GM18868 (cell line): Measurements from ENCODE around the gene ANXA11.
"Not testable (repeated sequence)": the region's sequence is repeated elsewhere in the genome, so short reads cannot be mapped to it uniquely, and the experiment has no call there.

ENCODE experiments used
- ATAC-seq: cut with Tn5 transposase; IDR thresholded peaks from one replicate; pipeline ENCODE4 v1.9.1; 2021; ENCODE audit warnings: mild to moderate bottlenecking, moderate library complexity; ENCODE audit not compliant: unreplicated experiment

The ANXA11 gene

DNA sequence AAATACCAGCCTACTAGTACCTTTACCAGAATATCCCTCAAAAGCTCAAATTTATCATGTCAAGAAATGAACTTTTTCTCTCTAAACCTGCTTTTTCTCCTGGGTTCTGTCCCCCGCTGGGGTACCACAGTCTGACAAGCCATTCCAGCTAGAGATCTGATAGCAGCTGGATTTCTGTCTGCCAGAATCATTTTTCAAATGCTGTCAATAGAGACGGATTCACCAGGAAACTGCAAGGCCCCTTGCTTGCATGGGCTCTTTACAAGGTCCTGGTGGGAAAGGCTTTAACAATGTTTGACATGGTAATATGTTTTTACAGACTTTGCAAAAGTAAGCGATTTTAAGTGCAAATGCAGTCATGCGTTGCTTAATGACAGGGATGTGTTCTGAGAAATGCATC, 4.9 kb upstream of the ANXA11 start:
- ATAC-seq, result no peak

DNA sequence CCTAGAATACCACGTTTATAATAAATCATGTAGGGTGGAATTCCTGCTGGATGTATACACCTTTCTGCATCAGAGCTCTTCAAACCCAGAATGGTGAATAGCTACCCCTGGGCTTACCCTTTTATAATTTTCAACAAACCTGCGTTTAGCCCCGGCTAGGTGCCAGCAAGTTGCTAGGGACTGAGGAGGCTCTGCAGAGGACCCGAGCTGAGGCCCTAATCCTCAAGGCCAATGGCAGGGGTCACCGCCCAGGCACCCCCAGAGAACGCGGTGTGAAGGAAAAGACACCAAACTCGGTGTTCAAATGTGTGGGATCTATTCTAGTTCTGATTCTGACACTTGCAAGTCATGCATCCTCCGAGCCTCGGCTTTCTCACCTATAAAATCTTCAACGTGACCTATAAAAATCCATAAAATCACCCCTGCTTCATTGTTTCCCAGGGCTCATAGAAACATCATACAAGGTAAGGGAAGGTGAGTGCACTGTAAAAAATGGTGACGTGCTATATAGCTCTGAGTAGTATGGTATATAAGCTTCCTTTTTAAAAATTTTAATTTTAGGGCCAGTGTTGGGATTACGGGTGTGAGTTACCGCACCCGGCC, 2.5 kb upstream of the ANXA11 start:
- no peak for ATAC-seq

DNA sequence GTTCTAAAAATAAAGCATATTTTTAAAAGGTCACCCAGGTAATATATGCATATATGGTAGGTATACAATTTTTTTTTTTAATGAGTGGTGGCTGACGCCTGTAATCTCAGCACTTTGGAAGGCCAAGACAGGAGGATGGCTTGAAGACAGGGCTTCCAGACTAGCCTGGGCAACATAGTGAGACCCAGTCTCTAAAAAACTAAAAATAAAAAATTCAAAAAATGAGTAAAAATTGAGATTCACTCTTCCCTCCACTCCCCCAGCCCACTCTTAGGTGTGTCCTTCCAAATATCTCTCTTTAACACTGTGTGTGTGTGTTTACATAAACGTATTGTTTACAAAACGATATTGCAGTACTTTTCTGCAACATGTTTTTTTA, 929 bp upstream of the ANXA11 start:
- no peak for ATAC-seq

DNA sequence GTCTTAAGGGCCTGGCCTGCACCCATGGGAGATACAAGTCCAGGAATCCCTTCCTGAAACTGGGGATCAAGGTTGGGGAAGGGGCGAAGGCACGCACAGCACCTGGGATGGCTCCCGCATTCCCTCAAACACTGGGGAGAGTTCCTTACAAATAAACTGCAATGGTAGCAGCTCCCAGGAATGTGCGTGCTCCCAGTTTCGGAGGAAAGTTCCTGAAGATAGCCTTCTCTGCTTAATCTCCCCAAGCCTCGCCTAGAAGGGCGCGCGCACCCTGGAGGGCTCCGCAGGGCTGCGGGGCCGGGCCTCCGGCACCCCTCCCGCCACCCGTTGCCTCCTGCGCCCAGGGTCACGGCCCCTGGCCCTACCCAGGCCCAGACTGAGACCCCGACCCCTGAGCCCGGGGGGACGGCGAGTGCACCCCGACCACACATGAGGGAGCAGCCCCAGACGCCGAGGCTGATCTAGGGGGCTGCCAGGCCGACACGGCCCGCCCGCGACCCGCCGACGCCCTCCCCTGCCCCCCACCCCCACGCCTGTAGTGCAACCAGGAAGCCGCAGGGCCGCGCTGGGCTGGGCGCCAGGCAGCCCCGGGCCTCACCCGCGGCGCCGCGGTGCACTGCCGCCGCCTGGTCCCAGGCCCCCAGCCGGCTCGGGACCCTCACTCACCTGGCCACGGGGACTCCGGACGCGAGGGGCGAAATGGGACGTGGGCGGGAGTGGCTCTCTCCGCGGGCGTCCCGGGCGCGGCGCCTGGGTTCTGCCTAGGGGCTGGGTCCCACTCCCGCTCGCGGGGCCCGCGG, 460 bp downstream of the ANXA11 start:
- peak; percentile 32 for ATAC-seq

DNA sequence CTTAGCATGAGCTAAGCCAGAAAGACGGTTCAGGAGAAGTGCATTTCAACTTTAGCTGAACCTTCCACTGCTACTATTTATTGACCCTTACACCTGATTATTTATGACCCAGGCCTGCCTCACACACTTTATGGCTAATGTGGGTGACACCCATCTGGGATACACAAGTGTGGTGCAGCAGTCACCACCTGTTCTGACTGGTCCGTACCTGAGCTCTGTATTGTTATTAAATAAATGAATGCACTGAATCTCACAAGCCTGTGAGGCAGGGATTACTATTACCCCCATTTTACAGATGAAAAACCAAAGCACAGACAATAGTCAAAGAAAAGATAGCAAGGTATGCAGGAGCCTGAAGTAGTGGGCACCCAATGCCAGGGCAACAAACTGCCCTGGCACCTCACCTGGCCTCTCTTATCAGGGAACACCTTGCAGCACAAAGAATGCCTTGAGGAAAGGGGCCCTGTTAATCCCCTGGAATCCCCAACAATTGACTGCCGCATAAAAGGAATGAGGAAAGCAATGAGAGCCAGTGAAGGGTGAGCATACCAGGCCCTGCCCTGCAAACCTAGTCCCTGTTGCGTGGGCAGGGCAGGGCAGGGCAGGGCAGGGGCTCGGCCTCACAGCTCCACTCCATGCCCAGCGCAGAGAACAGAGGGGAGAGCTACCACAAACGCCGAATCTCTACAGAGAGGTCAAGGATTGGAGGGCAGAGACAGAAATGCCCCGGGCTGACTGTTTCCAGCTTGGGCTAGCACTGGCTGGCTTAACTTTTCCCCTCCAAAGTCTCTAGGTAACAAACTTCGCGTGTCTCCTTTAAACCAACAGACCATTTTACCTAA, 1.3 kb downstream of the ANXA11 start:
- no peak for ATAC-seq

DNA sequence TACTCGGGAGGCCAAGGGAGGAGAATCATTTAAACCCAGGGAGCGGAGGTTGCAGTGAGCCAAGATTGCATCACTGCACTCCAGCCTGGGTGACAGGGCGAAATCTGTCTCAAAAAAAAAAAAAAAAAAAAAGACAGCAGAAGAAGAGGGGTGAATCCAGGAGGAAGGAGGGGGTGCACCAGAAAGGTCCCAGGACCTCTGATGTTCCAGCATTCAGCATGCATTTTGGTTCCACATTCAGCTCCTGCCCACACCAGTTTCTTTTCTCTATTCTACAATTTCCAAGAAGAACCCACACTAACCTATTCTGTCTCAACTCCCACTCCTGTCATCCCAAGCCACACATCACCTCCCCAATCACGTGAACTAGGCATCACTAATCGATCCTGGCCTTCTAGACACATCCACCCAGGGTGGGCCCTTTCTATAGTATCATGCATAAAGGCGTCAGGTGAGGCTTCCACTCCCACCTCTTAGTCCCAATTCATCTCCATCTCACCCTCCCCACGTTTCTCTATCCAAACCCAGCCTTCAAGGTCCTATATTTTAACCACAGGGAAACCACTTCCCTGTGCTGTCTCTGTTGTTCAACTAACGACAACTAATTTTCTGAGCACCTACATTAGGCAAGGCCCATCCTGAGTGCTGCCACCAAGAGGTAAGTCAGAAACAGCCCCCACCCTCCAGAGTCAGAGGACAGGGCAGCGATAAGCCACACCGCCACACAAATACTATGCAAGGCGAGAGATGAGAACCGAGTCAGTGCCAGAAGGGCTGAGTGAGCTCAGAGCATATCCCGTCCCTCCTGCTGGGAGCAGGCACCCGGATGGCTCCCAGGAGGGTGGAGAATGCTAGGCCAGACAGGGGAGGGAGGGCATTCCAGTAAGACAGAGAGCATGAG, 2.2 kb downstream of the ANXA11 start:
- peak; percentile 64 for ATAC-seq

DNA sequence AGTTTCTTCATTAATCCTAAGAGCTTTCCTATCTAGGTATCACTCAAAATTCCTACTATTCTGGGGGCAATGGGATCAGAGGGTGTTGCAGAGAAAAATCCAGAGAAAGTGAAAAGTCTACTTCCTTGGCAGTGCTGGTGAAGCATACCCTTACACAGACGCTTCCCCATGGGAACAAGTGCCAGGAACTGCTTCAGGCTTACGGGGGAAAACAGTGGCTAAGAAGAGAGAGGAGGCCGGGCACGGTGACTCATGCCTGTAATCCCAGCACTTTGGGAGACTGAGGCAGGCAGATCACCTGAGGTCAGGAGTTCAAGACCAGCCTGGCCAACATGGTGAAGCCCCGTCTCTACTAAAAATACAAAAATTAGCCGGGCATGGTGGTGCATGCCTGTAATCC, 2.8 kb downstream of the ANXA11 start:
- ATAC-seq, result not testable (repeated sequence)

DNA sequence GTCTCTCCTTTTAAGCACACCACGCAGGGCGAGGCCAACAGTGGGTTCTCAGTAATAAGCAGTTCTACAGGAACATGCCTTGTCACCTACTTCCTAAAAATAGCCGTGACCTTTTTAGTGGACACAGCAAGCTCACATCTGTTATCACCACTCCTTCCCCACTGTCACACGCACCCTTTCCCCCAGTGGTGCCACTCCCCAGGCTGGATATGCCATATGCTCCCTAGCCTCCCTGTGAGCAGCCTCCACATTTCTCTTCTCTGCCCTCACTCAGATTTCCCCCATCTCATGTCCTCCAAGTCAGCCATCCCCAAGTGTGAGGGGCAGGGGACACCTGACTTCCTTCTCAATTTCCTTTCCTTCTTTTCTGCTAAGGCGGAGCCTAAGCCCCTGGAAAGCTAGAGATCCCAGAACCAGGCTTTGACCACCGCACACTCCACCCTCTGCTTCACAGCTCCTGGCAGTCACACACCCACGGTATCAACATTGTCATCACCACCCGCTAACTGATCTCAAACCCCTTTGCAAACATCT, 3.7 kb downstream of the ANXA11 start:
- no peak for ATAC-seq

DNA sequence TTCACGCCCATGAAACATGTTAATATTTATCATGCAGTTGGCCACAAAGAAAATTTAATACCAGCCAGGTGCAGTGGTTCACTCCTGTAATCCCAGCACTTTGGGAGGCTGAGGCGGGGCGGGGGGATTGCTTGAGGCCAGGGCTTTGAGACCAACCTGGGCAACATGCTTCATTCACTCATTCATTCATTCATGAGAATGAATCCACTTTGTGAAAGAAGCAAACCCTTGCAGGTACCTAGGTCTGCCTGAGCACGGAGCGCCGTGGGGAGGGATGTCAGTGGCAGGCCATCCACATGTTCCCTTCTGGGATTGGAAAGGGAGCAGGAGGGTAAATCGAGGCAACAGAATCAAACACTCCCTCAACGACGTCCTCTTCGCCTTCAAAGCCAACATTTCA, 4.7 kb downstream of the ANXA11 start:
- no peak for ATAC-seq

DNA sequence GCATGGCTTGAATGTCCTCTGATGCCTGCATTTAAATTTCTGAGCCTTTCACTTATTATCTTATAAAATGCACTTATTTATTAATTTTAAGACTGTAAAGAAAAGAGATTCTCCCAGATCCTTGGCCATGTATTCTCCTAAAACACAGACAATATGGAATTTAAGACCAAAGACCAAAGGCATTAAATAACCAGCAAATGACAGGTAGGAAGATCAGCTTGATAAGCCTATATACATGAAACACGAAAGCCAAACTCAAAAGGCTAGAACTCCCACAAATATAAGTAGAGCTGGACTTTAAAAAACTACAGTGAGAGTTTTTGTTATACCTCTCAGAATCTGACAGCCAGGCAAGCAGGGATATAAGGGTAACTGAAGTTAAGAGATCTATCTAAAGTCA, 5.1 kb downstream of the ANXA11 start:
- ATAC-seq, result no peak

DNA sequence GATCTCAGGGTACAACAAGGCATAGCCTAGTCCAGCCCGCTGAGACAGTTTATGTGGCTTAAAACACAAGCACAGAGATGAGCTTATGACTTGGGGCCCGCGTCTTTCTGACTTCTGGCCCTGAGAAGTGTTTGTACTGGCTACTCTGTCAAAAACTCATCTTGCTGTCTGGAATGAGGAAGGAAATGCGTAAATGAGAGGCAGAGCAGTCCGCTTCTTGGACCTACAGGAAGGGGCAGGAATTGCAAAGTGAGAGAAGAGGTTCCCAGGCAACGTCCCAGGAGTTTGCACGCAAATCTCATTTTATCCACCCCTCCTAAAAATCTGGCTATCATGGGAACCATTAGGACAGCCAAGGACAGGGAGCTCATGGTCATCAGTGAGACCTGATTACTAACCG, 5.5 kb downstream of the ANXA11 start:
- no peak for ATAC-seq

DNA sequence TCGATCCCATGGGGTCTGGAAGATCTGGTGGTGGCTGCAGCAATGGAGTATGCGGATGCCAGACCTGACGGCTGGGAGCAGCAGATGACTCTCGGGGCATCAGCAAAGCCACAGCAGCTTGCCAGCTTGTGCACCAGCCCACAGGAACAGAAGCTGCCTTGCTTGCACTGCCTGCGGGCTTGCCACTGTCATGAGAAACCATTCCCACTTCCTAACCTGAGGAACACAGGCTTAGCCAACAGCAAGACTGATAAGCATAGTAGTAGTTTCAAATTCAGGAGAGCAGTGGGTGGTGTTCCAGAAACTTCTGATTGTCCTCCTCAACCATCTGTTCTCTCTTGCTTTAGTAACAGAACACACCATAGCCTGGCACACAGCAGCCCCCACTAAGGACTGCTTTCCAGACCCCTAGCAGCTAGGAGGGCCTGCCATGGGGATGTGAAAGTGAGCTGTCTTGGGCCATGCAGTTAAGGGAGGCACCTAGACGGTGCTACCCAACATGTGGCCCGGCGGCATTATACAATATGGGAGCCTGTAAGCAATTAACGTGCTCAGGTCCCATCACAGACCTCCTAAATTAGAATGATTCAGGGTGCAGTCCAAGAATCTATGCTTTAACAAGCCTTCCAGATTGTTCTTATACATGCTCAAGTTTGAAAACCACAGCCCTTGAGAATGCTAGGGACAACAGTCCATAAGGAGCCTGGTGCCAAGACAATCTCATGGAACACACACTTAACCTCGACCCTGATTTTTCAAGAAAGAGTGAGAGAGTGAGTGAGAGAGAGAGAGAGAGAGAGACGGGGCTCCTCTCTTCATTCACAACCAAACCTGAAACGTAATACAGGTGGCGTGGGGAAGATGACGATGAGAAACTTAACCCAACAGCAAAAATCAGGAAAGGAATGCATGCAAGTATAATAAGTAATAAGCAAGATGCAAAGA, 7.1 kb downstream of the ANXA11 start:
- ATAC-seq, result no peak

DNA sequence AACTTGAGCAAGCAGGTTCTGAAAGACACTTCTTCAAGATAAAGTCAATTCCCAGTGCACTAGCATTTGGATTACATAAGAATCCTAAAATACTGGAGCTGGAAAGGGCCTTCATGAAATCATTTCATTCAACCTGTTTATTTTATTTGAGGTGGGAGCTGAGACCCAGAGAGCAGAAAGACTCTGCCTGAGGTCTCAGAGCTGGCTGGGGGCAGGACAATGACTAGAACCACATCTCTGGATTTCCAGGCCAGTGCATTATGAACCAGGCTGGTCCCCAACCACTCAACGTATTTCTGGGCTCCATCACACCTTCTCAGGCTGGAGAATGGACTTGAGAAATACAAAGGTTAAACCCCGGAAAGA, 8.4 kb downstream of the ANXA11 start:
- no peak for ATAC-seq

DNA sequence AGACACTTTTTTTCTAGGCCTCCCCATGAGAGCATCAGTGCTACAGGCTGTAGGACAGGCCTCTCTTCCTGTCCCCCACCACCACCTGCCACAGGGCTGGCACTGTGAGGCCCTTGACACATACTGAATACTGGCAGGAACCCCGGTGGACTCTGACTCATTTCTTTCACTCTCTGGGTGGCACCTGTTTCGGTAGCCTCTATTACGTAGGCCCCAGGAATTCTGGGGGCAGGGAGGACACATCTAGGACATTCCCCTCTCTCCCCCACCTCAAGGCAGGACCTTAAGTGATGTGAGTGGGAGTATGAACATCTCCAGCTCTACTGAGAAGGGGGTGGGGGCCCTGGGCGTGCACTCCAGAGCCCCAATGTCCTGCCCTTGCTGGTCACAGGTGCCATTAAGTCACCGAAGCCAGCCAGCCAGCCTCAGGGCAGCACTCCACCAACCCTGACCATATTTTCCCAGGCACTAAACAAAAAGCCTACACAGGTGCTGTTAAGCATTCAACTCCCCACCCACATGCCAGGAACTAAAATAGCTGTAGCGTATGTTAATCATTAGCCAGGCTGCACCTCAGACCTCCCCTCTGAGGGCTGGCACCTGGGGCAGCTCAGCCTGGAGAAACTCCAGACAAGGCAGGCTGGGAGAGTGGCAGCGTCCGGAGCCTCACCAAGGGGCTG, 8.9 kb downstream of the ANXA11 start:
- peak; percentile 88 for ATAC-seq

DNA sequence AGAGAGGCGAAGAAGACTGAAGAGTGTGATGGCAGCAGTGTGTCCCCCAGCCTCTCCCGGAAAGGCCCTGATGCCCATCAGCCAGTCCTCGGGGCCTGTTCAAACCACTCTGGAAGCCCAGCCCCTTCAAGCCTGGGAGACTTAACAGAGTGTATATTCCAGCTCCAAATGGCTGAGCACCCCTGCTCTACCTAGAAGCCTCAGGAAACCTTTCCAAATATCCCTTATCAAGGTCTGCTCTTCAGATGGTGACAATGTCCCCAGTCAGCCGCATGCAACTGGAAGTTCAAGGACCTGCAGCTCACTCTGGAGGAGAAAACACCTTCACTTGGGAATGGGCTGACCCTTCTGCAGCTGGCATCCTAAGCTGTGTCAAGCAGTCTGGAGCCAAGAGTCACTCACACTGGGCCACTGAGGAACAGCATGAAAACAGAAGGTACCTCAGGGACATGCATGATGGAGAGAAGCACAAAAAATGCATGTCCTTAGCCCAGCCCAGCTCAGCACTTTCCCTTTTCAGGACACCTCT, 10.2 kb downstream of the ANXA11 start:
- ATAC-seq, result no peak

DNA sequence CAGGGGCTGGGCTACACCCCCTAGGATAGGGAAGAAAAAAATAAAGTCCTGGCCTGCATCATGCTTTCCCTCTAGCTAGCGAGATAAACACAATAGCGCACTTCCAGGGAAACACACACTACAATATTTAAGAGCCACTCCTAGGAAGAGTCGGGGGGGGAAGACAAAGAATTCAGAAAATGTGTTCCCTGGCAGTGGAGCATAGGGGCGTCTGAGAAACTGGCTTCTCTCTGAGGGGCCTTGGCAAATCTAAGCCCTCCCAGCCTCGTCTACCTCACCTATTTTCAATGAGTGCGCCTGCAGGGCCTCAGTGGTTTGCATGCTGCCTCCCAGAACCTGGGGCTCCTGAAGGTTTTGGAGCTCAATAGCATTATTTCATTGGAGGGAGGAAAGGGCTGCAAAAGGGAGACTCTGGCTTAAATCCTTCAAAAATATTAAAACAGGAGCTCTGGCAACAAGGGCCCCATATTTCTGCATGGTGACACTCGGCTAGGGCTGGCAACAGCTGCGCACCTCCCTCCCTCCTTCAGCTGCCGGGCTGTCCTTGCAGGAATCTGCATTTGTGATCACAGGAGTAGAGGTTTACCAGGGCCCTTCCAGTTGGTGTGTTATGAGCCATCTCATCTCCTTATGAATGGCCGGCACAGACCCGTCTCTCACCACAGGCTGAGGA, 10.8 kb downstream of the ANXA11 start:
- ATAC-seq, result no peak

DNA sequence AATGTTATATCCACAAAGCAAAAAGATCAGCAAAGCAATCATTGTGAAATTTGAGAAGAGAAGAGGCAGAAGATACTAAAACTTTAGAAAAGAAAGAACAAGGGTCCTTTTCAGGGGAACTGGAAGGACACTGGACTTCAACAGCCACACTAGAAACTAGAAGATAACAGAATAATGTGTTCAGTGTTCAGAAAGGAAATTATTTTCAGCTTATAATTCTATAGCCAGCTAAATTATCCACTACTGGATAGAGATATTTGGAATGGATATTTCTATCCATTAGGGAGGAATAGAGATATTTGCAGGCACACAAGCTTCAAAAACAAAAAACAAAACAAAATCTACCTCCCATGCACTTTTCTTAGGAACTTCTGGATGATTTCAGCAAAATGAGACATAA, 12.8 kb downstream of the ANXA11 start:
- no peak for ATAC-seq

DNA sequence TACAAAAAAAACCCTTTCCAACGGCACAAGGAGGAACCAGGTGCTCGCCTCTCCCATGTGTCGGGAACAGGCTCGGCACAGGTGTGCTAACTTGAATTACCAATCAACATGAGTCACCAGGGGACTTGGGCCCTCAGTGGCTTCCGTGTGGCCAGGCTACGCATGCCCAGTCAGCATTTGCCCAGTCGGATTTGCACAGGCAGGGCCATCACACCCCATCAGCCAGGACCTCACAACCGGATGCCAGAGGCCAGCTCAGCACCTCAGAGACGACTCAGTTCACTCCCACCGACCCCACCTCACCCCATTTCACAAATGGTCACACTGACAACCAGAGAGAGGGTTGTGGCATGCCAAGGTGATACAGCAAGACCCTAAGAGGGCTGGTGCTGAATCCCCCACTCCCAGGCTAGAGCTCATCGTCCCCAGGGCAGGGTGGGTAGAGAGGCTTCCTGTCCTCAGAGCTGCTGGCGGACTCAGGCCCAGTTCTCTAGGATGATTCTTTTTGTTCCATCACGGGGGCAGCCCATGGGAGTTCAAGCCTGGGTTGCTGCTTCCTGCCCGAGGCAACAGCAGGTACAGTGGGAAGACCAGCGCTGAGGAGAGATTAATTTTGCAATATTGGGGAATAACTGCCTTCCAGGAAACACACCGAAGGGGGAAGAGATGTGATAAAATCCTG, 13.6 kb downstream of the ANXA11 start:
- ATAC-seq, result no peak
